GM12878 (cell line): ENCODE data around the gene TMEM82. TPM values are rescaled to one million over a fixed set of nuclear protein-coding genes. Genes with fewer than 3 reads are reported as not detected.

Experiments
- ATAC-seq: fragments of 200-7000 bp; cut with Tn5 transposase; 3 replicates; pipeline ENCODE4 v1.9.1; 2020; ENCODE audit warnings: mild to moderate bottlenecking, moderate library complexity
- BruUV-seq: library from RNA; stranded (reverse); fragments of 400-500 nt; replicated peaks from 2 replicates; lab custom pipeline; 2021; lab: Mats Ljungman, UMichigan
- CTCF ChIA-PET: fragments of 300-600 bp; sonication (Branson Sonifier 250); formaldehyde crosslinking; extraction: SDS; loops from one replicate; lab custom pipeline; 2021; ENCODE audit warnings: inconsistent platforms; lab: Yijun Ruan, JAX
- POLR2A ChIA-PET: fragments of 350-600 bp; formaldehyde crosslinking; extraction: SDS; loops from one replicate; lab custom pipeline; 2021; ENCODE audit warnings: inconsistent platforms; lab: Charles Lee
- RAD21 ChIA-PET: fragments of 300-600 bp; sonication (Branson Sonifier 250); formaldehyde crosslinking; loops from one replicate; lab custom pipeline; 2023; ENCODE audit warnings: antibody characterized with exemption; ENCODE audit not compliant: unreplicated experiment; lab: Charles Lee
- SMC1A ChIA-PET: fragments of 300-600 bp; sonication (Branson Sonifier 250); formaldehyde crosslinking; loops from one replicate; lab custom pipeline; 2023; ENCODE audit not compliant: unreplicated experiment, uncharacterized antibody; lab: Charles Lee
- DNase-seq: peaks from one replicate; pipeline ENCODE4 v3.0.0-alpha.2; 2011; ENCODE audit warnings: low read depth, low spot score
- FAIRE-seq: peaks from 3 replicates; lab custom pipeline; 2011; peaks lifted over from hg19 to GRCh38; lab: Jason Lieb, UNC
- H2AFZ ChIP-seq: 2 replicates; pipeline ENCODE4 v1.6.0; 2011; ENCODE audit warnings: low read depth, low read length, control low read depth; ENCODE audit not compliant: control insufficient read depth
- H3K27ac ChIP-seq: 2 replicates; pipeline ENCODE4 v1.5.1; 2011; ENCODE audit warnings: control low read depth; ENCODE audit not compliant: control insufficient read depth, insufficient read depth
- H3K27me3 ChIP-seq, 2 experiments: replicated peaks in 1 of 2; 2 replicates each; pipeline versions ENCODE4 v1.6.0 to v1.6.1; 2011; ENCODE audit warnings: low read length in 1 of 2; ENCODE audit not compliant: control insufficient read depth in 2 of 2, insufficient read depth in 2 of 2
- H3K36me3 ChIP-seq, 2 experiments: 2 replicates each; pipeline ENCODE4 v1.5.1; 2011; ENCODE audit warnings: low read length in 1 of 2; ENCODE audit not compliant: control insufficient read depth in 2 of 2, insufficient read depth in 2 of 2
- H3K4me1 ChIP-seq: 2 replicates; pipeline ENCODE4 v1.6.1; 2011; ENCODE audit warnings: mild to moderate bottlenecking, low read length, moderate library complexity, mixed read lengths; ENCODE audit not compliant: control insufficient read depth, insufficient read depth
- H3K4me2 ChIP-seq: 2 replicates; pipeline ENCODE4 v1.6.0; 2011; ENCODE audit warnings: control low read depth; ENCODE audit not compliant: control insufficient read depth, insufficient read depth
- H3K4me3 ChIP-seq: fragments of 200-600 bp; sonication (generic); 2 replicates; pipeline ENCODE4 v1.5.1; 2016
- H3K79me2 ChIP-seq: 2 replicates; pipeline ENCODE4 v1.6.0; 2011; ENCODE audit warnings: low read length; ENCODE audit not compliant: control insufficient read depth, insufficient read depth
- H3K9ac ChIP-seq: 2 replicates; pipeline ENCODE4 v1.8.0; 2011; ENCODE audit warnings: low read length, control low read depth, mixed read lengths; ENCODE audit not compliant: control insufficient read depth, insufficient read depth
- H3K9me3 ChIP-seq: replicated peaks from 3 replicates; pipeline ENCODE4 v1.5.1; 2011; ENCODE audit warnings: mild to moderate bottlenecking, low read length; ENCODE audit not compliant: control insufficient read depth, insufficient read depth
- H4K20me1 ChIP-seq: 2 replicates; pipeline ENCODE4 v1.6.0; 2011; ENCODE audit not compliant: control insufficient read depth, insufficient read depth
- BCL11A ChIP-seq: IDR thresholded peaks from 2 replicates; pipeline ENCODE4 v1.6.1; 2011; ENCODE audit warnings: low read depth, low read length
- BCLAF1 ChIP-seq: fragments of 450-650 bp; IDR thresholded peaks from 2 replicates; pipeline ENCODE4 v1.6.1; 2017; ENCODE audit warnings: antibody characterized with exemption, mild to moderate bottlenecking, moderate library complexity
- CBFB ChIP-seq: IDR thresholded peaks from 2 replicates; pipeline ENCODE4 v1.6.1; 2016; ENCODE audit warnings: antibody characterized with exemption, low read depth
- RUNX3 ChIP-seq: IDR thresholded peaks from 2 replicates; pipeline ENCODE4 v1.6.1; 2012; ENCODE audit warnings: low read length, inconsistent platforms
- ZNF217 ChIP-seq: fragments of 450-650 bp; IDR thresholded peaks from 2 replicates; pipeline ENCODE4 v1.6.1; 2017; ENCODE audit warnings: antibody characterized with exemption, mild to moderate bottlenecking
- ZNF384 ChIP-seq: IDR thresholded peaks from 2 replicates; pipeline ENCODE4 v1.6.1; 2012; ENCODE audit warnings: low read depth, mild to moderate bottlenecking, low read length, improper control_type of control experiment, borderline replicate concordance
- WGBS: methylation state at CpG from one replicate; pipeline ENCODE4 v1.1.6; 2016; ENCODE audit warnings: low lambda C conversion rate; ENCODE audit not compliant: insufficient replicate concordance, insufficient coverage; ENCODE audit errors: missing lambda C conversion rate; 5-methylcytosine and 5-hydroxymethylcytosine counted together
- in situ Hi-C: fragments of 300-500 bp; cut with MboI; formaldehyde crosslinking; loops from 9 replicates; pipeline ENCODE4 v1.14.3; 2018; ENCODE audit warnings: mixed read lengths
- intact Hi-C: fragments of 100-400 bp; cut with micrococcal nuclease; formaldehyde crosslinking; loops from one replicate; pipeline ENCODE4 v1.14.2; 2022; ENCODE audit not compliant: unreplicated experiment
- polyA plus RNA-seq, 11 experiments: library from polyadenylated mRNA; depleted of rRNA in 4 of 11; unstranded in 6 of 11; stranded (reverse) in 5 of 11; fragments of >200 nt; fragmentation: Nextera tagmentation in 4 of 11; fragmentation: Illumina TruSeq in 1 of 11; extraction: Ambion mirVana in 4 of 11; extraction: Trizol in 1 of 11; gene quantifications; 1 replicate in 1 of 11; 2 replicates in 10 of 11; pipeline versions ENCODE4 v1.2.1 to v1.2.3, GENCODE V29; 2011 to 2016; ENCODE audit warnings: inconsistent platforms in 2 of 11, missing spikeins in 2 of 11, low read depth in 1 of 11
- total RNA-seq, 4 experiments: library from RNA; depleted of rRNA in 3 of 4; stranded (reverse); fragments of >200 nt in 3 of 4; fragmentation: Illumina TruSeq in 1 of 4; extraction: Trizol in 1 of 4; gene quantifications; 2 replicates each; pipeline versions ENCODE4 v1.2.1 to v1.2.3, GENCODE V29; 2013 to 2021

Gene TMEM82
- total and polyA plus RNA-seq, 10 of the 15 experiments (the other 5 are each of a cell fraction or from before 2014, with no cell fraction given), result not detected

GRCh38 chr1:15720861-15721260 lies 21.4 kb upstream of the TMEM82 start:
- Histone ChIP-seq H3K27ac (no peak overlapping the region), H3K9ac (no peak overlapping the region), H3K4me1 (no peaks in the 10 kb centered on the region), H3K27me3 (no peaks in the 10 kb centered on the region), H3K36me3 (peaks cover 18 to 45% of the 10 kb centered on the region in 2 experiments; a peak in 3 of 4 replicates), H3K4me2 (no peak overlapping the region), H4K20me1 (no peaks in the 10 kb centered on the region), H3K9me3 (no peaks in the 10 kb centered on the region), H2AFZ (no peak overlapping the region), H3K79me2 (no peaks in the 10 kb centered on the region), H3K4me3 (no peak overlapping the region)
- no TSS peak for BruUV-seq
- RAD21 ChIA-PET, result no interaction called here
- ATAC-seq, result no peak
- in situ Hi-C loops, result no loop called here
- CTCF ChIA-PET, result no interaction called here
- no peak for TF ChIP-seq BCL11A
- no peak for TF ChIP-seq BCLAF1
- TF ChIP-seq CBFB, result no peak
- no peak for TF ChIP-seq ZNF384
- no peak for TF ChIP-seq RUNX3
- TF ChIP-seq ZNF217, result no peak
- SMC1A ChIA-PET, result interaction anchor here (0.9 kb wide), 1 partner anchor 58 kb away, joined by 4 read pairs; no protein-coding TSS in a partner anchor
- 95% methylated on average over 3 of the region's 3 CpGs for WGBS
- intact Hi-C loops, result no loop called here
- no peak for FAIRE-seq
- POLR2A ChIA-PET, result no interaction called here
- no peak for DNase-seq
